Right forelimb (tissue), 1 donor: ENCODE data around the gene PAK6.

Experiments
- DNase-seq: peaks from one replicate; pipeline ENCODE4 v3.0.0-alpha.2; 2018

Gene PAK6

DNA sequence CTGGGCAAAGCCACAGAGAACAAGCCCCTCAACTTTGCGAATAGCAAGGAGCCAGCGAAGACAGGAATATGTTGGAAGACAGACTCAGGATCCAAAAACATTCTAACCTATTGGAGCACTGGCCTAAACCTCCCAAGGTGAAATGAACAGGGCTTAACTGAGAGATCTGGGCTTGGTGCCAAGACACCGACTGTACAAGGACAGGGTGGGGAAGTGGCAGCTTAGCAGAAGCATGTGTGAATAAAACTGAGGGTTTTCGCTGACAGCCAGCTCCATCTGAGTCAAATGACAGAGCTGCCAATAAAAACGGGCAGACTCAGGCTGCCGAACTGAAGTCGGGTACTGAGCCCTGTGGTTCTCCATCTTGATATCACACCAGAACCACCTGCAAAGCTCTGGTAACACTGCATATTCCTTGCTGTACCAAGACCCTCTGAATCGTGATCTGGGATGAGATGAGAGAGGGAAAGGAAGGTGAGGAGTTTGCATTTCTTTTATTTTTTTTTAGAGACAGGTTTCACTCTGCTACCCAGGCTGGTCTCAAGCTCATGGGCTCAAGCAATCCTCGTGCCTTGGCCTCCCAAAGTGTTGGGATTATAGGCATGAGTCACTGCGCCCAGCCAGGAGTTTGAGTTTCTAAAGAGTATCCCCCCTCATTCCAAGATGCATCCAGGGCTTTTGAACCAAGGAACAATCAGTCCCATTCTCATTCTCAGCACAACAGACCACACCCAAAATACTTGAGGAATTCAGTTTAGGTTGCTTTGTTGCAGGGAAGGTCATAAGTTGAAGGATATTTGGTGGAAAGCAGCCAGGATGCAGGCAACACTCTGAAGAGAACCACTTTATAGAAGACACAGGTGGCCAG, 74.9 kb downstream of the PAK6 start:
- DNase-seq: no peak

GRCh38 chr15:40314723-40315276, 75.9 kb downstream of the PAK6 start:
- DNase-seq: no peak

- no peak for DNase-seq
Measured at GRCh38 chr15:40316931-40317330, 78.1 kb downstream of the PAK6 start.

DNA sequence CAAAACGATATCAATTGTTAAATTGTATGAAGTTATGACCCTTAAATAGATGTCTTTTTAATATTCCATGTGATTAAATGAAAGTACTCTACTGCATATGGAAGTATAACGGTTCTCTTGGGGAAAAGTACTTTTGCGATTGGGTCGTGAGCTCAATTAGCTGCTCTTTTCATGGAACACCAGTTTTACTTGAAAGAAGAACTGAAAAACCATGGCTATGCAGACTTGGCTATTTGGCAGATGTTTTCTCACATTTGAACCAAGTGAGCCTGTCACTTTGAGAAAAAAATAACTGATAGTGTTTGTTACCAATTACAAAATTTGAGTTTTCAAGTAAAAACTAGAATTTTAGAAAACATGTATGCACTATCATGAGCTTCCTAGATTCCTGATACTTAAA, 78.7 kb downstream of the PAK6 start:
- DNase-seq: no peak

GRCh38 chr15:40320409-40320808, 81.5 kb downstream of the PAK6 start:
- DNase-seq: no peak

DNA sequence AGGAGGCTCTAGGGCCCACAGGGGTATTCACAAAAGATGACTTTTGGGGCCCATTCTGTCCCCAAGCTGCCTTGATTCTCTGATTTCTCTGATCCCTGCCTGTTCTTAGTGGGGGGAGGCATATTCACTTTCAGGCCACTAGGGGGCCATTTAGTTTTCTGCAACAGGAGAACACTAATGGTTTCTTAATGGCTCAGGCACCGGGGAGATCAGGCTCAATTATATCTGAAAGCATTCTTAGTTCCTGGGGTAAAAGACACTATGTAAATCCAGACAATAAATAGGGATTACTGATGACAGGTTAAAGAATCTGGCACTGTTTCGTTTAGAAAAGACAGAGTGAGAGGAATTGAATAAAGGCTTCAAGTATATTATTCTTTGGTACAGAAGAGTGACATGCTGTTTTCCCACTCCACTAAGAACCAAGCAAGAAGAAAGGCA, 82.1 kb downstream of the PAK6 start:
- no peak for DNase-seq

DNA sequence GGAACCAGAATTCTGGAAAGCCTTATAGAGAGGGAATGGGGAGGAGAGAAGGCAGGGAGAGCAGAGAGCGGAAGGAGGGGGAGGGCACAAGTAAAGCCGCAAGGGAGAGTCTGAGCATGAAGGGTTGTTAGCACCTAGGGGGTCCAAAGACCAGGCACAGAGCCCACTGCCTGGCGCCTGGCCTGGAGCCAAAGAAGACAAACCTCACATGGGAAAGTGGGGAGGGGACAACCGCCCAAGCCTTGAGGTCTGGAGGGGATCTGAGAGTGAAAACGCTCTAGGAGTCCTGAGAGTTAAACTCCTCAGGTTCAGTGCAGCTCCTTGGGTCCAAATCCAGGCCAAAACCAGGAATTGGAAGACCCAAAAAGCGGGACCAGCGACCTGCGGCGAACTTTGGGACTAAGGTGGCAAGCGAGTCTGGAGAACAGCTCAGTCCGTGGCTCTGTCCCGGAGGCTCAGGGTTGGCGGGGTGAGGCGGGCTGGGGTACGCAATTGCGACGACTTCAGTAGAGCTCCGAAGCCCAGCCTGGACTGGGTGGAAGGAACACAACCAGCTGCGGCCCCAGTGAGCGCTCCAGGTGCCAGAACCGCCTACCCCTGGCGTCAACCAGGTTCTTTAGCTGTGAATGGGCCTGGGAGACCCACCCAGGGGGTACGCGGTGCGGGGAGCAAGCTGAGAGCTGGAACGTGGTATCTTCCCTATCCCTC, 83.8 kb downstream of the PAK6 start:
- peak; percentile 62 for DNase-seq

GRCh38 chr15:40323239-40323952, 84.5 kb downstream of the PAK6 start, which contains the start of gene INAFM2:
INAFM2 (plus strand) TSS chr15:40323692; CDS start chr15:40324056, 364 bp downstream.
- DNase-seq: peak; percentile 93

GRCh38 chr15:40323953-40324937, 85.4 kb downstream of the PAK6 start:
- DNase-seq: peak; percentile 51

- no peak for DNase-seq
Measured at GRCh38 chr15:40325188-40325587, 86.3 kb downstream of the PAK6 start.

- DNase-seq: no peak
Measured at GRCh38 chr15:40325700-40326099, 86.8 kb downstream of the PAK6 start.
